ENCODE results near the gene FAM98A.

GRCh38 chr2:33599175-33599942 lies at the start of gene FAM98A:
- TF ChIP-seq CTCF (IDR thresholded peaks at IDR 0.05) (peak in 2 of 4 donors; percentile 17 to 18), POLR2A (IDR thresholded peaks at IDR 0.05) (peak; percentile 55)

All from right lobe of liver (tissue), 4 donors.